SKM-1 treated with dmso at 0.1 percent for 144 hours (cell line): ENCODE measurements around the gene TSPAN9.
A peak's percentile ranks its signal among the peaks of the same experiment; 100 is the strongest.

Experiments
- DNase-seq: peaks from one replicate; lab custom pipeline; 2025; ENCODE audit not compliant: unreplicated experiment; lab: John Stamatoyannopoulos, UW

The TSPAN9 gene

GRCh38 chr12:3288690-3289089 is 211.5 kb downstream of the TSPAN9 start:
- DNase-seq, result no peak

GRCh38 chr12:3289702-3290101 is 212.5 kb downstream of the TSPAN9 start:
- DNase-seq, result no peak

DNA sequence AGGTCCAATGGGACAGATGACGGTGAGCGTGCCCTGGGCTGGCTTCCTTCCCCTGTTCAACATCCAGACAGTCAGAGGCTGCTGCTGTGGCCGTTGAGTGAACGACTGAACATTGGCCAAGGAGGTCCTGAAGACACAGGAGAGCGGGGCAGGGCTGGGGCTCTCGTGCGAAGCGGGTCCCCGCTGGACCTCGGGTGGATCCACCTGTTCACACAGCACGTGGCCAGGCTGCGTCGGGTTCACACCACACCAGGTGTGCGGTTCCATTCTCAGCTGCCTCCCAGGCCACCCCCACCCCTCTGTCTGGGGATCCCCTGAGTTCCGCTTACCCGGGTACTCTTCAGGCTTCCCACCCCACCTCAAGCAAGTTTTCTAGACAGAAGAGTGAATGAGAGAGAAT is 214.8 kb downstream of the TSPAN9 start:
- DNase-seq, result no peak

DNA sequence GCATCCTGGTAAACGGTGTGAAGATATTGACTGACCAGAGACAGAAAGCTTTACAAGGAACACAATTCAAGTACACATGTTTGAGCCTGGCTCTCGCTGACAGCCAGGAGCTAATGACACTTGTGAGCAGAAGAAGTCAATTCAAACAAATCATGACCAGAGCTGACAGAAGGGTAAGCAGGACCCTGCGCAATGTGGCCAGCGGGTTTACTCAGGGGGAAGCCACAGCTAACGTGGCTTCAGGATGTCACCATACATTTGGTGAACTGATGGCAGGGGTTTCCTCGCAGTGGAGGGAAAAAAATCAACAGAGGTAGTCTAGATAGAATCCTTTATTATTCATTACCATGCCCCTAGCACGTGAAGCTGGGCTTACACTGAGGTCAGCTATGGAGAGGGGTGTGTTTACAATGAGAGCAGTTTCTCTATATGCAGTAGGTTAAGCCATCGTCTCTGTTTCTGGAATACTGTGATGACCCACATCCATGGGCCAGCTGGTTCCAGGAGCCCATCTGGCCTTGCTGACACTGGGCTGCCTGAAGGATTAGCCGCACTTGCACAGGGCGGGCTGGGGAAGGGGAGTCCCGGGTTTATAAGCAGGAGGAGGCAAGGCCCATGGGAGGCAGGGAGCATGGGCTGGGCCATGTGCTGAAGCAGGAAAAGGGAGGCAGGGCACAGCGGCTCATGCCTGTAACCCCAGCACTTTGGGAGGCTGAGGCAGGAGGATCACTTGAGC is 215.7 kb downstream of the TSPAN9 start:
- DNase-seq, result no peak

DNA sequence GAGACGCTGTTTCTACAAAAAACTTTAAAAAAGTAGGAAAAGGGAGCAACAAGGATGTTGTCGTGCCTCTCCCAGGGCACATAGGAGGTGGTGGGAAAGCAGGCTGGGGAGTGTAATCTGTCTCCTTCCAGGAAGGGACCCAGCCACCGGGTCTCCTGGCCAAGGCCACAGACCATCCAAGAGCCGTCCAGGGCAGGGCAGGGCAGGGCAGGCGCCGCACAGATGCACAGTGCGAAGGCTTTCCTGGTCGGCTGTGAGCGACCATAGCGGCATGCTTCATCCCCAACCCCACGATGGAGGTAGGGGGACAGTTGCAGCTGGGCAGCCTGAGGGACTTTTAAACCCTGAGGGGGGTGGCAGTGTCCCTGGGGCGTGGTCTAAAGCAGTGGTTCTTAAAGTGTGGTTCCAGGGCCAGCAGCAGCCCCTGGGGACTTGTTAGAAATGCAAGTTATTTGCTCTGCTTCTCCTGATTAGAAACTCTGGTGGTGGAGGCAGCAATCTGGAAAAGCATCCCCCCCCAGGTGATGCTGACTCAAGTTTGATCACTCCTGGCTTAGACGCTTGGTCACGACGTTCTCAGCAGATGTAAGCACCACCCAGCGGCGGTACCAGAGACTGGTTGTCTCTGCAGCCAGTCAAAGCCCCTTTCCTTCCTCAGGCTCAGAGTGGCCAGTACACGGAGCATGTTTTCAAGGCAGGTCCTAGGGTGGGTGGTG is 216.4 kb downstream of the TSPAN9 start:
- no peak for DNase-seq

DNA sequence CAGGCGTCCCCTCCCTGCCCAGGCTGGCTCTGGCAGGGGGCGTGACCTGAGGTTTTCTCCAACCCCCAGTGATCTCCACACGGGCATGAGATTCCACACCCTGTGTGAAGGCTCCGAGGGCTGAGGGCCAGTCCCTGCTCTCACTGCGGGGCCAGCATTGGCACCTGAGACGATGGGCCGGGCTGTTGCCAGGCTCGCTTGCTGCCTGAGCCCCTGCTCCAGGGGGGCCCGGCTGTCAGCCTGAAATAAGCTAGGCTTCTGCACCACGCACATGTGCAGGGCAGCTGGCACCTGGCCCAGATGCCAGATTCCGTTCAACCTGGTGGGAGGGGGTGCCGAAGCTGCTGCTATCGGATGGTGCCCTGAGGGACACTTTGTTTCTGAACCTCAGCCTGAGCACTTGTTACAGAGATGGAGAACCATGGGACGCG is 217.3 kb downstream of the TSPAN9 start:
- no peak for DNase-seq

GRCh38 chr12:3295225-3295624 is 218.0 kb downstream of the TSPAN9 start:
- no peak for DNase-seq

GRCh38 chr12:3295646-3296408 is 218.6 kb downstream of the TSPAN9 start:
- DNase-seq, result no peak

DNA sequence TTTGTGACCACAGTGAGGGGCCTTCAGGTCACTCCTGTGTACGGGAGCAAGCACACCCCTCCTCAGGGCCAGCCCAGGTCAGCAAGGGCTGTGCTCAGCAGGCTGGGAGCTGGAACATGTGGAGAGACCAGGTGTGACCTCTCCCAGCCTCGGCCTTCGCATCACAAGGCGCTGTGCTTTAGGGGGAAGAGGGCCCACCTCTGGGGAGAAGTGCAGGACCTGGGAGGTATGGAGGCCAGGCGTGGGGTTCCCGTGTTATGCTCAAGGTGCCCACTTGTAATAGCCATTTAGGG is 219.2 kb downstream of the TSPAN9 start:
- DNase-seq, result no peak

- no peak for DNase-seq
Measured at GRCh38 chr12:3298603-3299002, 221.4 kb downstream of the TSPAN9 start.

GRCh38 chr12:3299929-3300832 is 223.0 kb downstream of the TSPAN9 start:
- peak; percentile 22 for DNase-seq

GRCh38 chr12:3300833-3301401 is 223.7 kb downstream of the TSPAN9 start:
- DNase-seq, result no peak

GRCh38 chr12:3302401-3303041 is 225.3 kb downstream of the TSPAN9 start:
- no peak for DNase-seq

GRCh38 chr12:3303410-3304136 is 226.4 kb downstream of the TSPAN9 start:
- DNase-seq, result no peak

GRCh38 chr12:3304436-3305165 is 227.4 kb downstream of the TSPAN9 start:
- DNase-seq, result no peak

GRCh38 chr12:3305464-3305863 is 228.3 kb downstream of the TSPAN9 start:
- no peak for DNase-seq

- no peak for DNase-seq
Measured at GRCh38 chr12:3305904-3306619, 228.9 kb downstream of the TSPAN9 start.

DNA sequence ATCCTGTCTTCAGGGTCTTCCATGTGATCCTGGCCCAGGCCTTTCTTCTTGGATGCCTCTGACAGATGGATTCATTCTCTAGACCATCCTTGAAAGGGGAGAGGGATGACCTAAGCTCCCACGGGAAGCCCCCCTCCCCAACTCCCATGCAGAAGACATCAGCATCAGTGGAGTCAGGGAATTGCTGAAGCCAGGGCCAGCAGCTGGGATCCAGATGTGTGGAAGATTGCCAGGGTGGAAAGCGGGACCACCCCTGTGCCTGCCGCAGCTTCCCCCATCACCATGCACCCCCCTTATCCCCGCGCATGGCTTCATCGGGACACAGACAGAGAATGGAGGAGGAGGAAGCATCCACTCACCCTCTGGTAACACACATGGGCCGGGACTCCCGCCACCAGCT is 230.2 kb downstream of the TSPAN9 start:
- DNase-seq, result no peak
